ENCODE data around the gene CDH23. TPM values are rescaled to one million over a fixed set of nuclear protein-coding genes. Genes with fewer than 3 reads are reported as not detected.

The CDH23 gene
- total RNA-seq, 2 donors from 2014 or later: 3.9 to 4.4 TPM

- no peak overlapping the region for H3K4me3 ChIP-seq
- no peaks in the 10 kb centered on the region for H3K9me3 ChIP-seq
- H3K27me3 ChIP-seq: no peaks in the 10 kb centered on the region
- no peak overlapping the region for H3K27ac ChIP-seq
- DNase-seq (ENCODE audit: low spot score): no peak
- H3K36me3 ChIP-seq: no peaks in the 10 kb centered on the region
- H3K4me1 ChIP-seq: peaks cover 0 to 8% of the 10 kb centered on the region in 2 donors
- no peak for TF ChIP-seq CTCF (IDR thresholded peaks at IDR 0.05)
These were observed 140.4 kb downstream of the CDH23 start for GRCh38 chr10:71537125-71537524.

GRCh38 chr10:71537681-71538080 is 141.0 kb downstream of the CDH23 start:
- Histone ChIP-seq H3K4me3 (no peak overlapping the region), H3K4me1 (peaks cover 0 to 8% of the 10 kb centered on the region in 2 donors), H3K36me3 (no peaks in the 10 kb centered on the region), H3K27me3 (no peaks in the 10 kb centered on the region), H3K27ac (no peak overlapping the region), H3K9me3 (no peaks in the 10 kb centered on the region)
- no peak for TF ChIP-seq CTCF (IDR thresholded peaks at IDR 0.05)
- no peak for DNase-seq (ENCODE audit: low spot score)

DNA sequence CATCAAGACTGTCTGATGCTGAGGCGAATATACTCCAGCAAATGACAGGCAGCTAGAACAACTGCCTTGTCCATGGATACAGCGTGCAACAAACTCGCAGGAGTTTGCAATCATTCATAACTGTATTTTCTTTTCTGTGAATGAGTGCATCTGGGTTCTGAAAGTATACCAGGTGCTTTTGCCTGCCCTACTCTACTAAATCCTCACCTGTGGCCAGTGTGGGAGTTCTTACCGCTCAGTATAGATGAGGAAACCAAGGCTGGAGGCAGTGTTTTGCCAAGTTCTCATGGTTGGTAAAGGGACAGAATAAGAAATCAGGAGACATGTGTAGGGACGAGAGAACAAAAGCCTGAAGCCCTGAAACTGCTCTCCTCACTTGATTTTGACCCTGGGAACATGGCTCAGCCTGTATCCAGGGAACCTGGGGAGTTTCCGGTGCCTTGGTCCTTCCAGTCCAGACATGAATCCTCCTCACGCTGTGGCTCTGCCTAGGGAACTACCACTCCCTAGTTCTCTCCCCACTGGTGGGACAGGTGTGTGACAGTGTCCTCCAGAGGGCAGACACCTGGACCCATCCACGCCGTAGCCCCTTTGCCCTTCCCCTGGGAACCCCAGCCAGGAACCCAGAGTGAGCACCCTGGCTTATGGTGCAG is 142.0 kb downstream of the CDH23 start:
- no peak overlapping the region for H3K4me3 ChIP-seq
- no peak for TF ChIP-seq CTCF (IDR thresholded peaks at IDR 0.05)
- H3K4me1 ChIP-seq: peaks cover 0 to 8% of the 10 kb centered on the region in 2 donors
- H3K27me3 ChIP-seq: no peaks in the 10 kb centered on the region
- H3K9me3 ChIP-seq: no peaks in the 10 kb centered on the region
- no peaks in the 10 kb centered on the region for H3K36me3 ChIP-seq
- DNase-seq (ENCODE audit: low spot score): no peak
- no peak overlapping the region for H3K27ac ChIP-seq

- no peak overlapping the region for H3K4me3 ChIP-seq
- no peak for TF ChIP-seq CTCF (IDR thresholded peaks at IDR 0.05)
- H3K9me3 ChIP-seq: no peaks in the 10 kb centered on the region
- no peaks in the 10 kb centered on the region for H3K36me3 ChIP-seq
- no peak overlapping the region for H3K27ac ChIP-seq
- peaks cover 0 to 1% of the 10 kb centered on the region in 2 donors for H3K4me1 ChIP-seq
- no peak for DNase-seq (ENCODE audit: low spot score)
- H3K27me3 ChIP-seq: no peaks in the 10 kb centered on the region
These were observed 142.9 kb downstream of the CDH23 start for GRCh38 chr10:71539442-71540118.

DNA sequence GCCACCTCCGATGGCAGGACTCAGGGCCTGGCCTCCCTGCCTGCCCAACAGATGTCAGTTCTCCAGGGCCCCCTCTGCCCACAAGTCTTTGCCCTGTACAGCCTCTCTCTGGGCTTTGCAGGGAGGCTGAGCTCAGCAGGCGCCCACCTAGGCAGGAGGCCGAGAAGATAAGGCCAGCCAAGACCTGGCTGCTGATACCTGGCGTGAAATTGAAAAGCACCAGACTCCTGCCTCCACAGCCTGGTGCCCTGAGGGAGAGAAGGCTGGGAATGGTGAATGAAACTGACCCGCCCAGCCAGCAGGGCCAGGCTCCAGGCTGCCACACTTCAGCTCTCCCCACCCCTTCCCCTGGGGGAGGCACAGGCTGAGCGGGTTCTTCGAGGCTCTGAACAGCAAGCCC is 145.8 kb downstream of the CDH23 start:
- H3K4me1 ChIP-seq: peaks cover 0 to 5% of the 10 kb centered on the region in 2 donors
- no peaks in the 10 kb centered on the region for H3K36me3 ChIP-seq
- H3K4me3 ChIP-seq: no peak overlapping the region
- H3K27me3 ChIP-seq: no peaks in the 10 kb centered on the region
- H3K27ac ChIP-seq: no peak overlapping the region
- H3K9me3 ChIP-seq: no peaks in the 10 kb centered on the region
- TF ChIP-seq CTCF (IDR thresholded peaks at IDR 0.05): no peak
- DNase-seq (ENCODE audit: low spot score): no peak

Measured in right atrium auricular region (tissue), 2 donors.